Spleen (tissue), 11 donors: ENCODE data around the gene DPYD. TPM values are rescaled to one million over a fixed set of nuclear protein-coding genes. Genes with fewer than 3 reads are reported as not detected.

Experiments used
- DNase-seq: peaks from one replicate; pipeline ENCODE4 v3.0.0-alpha.2; 2020
- H3K27ac ChIP-seq, 8 donors: fragments of 200-600 bp; sonication (generic) in 7 of 8; 1 replicate in 4 of 8; 2 replicates in 4 of 8; pipeline versions ENCODE4 v1.5.0 to v1.8.0; 2016 to 2021; ENCODE audit warnings: inconsistent platforms in 4 of 8, mild to moderate bottlenecking in 4 of 8, moderate library complexity in 1 of 8
- H3K27me3 ChIP-seq, 7 donors: fragments of 200-600 bp; sonication (generic) in 6 of 7; replicated peaks in 1 of 7; 1 replicate in 4 of 7; 2 replicates in 3 of 7; pipeline versions ENCODE4 v1.5.0 to v1.8.0; 2016 to 2021; ENCODE audit warnings: inconsistent platforms in 3 of 7, mild to moderate bottlenecking in 1 of 7
- H3K36me3 ChIP-seq, 6 donors: fragments of 200-600 bp; sonication (generic) in 5 of 6; 1 replicate in 4 of 6; 2 replicates in 2 of 6; pipeline versions ENCODE4 v1.5.0 to v1.8.0; 2016 to 2021; ENCODE audit warnings: inconsistent platforms in 2 of 6
- H3K4me1 ChIP-seq, 6 donors: fragments of 200-600 bp; sonication (generic) in 5 of 6; 1 replicate in 3 of 6; 2 replicates in 3 of 6; pipeline versions ENCODE4 v1.5.0 to v1.8.0; 2016 to 2021; ENCODE audit warnings: inconsistent platforms in 3 of 6
- H3K4me3 ChIP-seq, 8 donors: fragments of 200-600 bp; sonication (generic) in 7 of 8; 1 replicate in 4 of 8; 2 replicates in 4 of 8; pipeline versions ENCODE4 v1.5.0 to v1.8.0; 2016 to 2021; ENCODE audit warnings: inconsistent platforms in 4 of 8, mild to moderate bottlenecking in 4 of 8, moderate library complexity in 2 of 8
- H3K9me3 ChIP-seq, 8 donors: fragments of 200-600 bp; sonication (generic) in 7 of 8; 1 replicate in 4 of 8; 2 replicates in 4 of 8; pipeline versions ENCODE4 v1.5.0 to v1.8.0; 2016 to 2021; ENCODE audit warnings: inconsistent platforms in 4 of 8
- POLR2A ChIP-seq, 3 donors: fragments of 450-650 bp; IDR thresholded peaks; one replicate each; pipeline ENCODE4 v1.5.1; 2017; ENCODE audit warnings: antibody characterized with exemption in 3 of 3, mild to moderate bottlenecking in 1 of 3
- POLR2AphosphoS5 ChIP-seq, 3 donors: sonication (generic); formaldehyde crosslinking; IDR thresholded peaks; one replicate each; pipeline ENCODE4 v1.5.1; 2017; ENCODE audit warnings: antibody characterized with exemption in 3 of 3
- WGBS, 5 donors: extraction: QIAGEN DNeasy Blood & Tissue Kit in 3 of 5; methylation state at CpG; one replicate each; pipeline versions ENCODE4 v1.1.5 to v1.1.7; 2013 to 2018; 5-methylcytosine and 5-hydroxymethylcytosine counted together
- intact Hi-C: fragments of 100-400 bp; cut with DNase I; formaldehyde crosslinking; loops from one replicate; pipeline ENCODE4 v1.15.0; 2023; ENCODE audit warnings: low total_unique reads
- polyA plus RNA-seq, 3 donors: library from polyadenylated mRNA; stranded (reverse); fragments of 200-250 nt; gene quantifications; one replicate each; pipeline ENCODE4 v1.2.1, GENCODE V29; 2013
- total RNA-seq, 7 donors: library from RNA; depleted of rRNA in 3 of 7; stranded (reverse); fragments of >200 nt in 3 of 7; fragmentation: NEBNext Ultra II Directional in 4 of 7; extraction: Animal tissue kit (Norgen Biotek cat#: 25700) in 4 of 7; gene quantifications; one replicate each; pipeline versions ENCODE4 v1.1.0 to v1.2.1, GENCODE V29; 2016 to 2021
- TF ChIP-seq, protein P1 (sequence below), 11 experiments: fragments of 200-600 bp in 7 of 11; fragments of 450-650 bp in 4 of 11; sonication (generic) in 4 of 11; IDR thresholded peaks in 8 of 11; conservative IDR thresholded peaks in 3 of 11; 1 replicate in 7 of 11; 2 replicates in 4 of 11; pipeline versions ENCODE4 v1.4.0 to v1.8.0; 2016 to 2021; ENCODE audit warnings: antibody characterized with exemption in 11 of 11, inconsistent platforms in 4 of 11, mild to moderate bottlenecking in 1 of 11
- donor health status: healthy with polysubstance abuse.
- donor health status: DM: no; HTN: no; CAD: no; lungs with moderate emphysema.
- donor health status: DM: no; HTN: no; CAD: no.
- donor health status: Bipolar disorder and iron deficiency.
- donor health status: healthy.
- donor health status: DM: no; HTN: no; CAD: no.
- donor health status: DM: yes; HTN: yes; CAD: no.

Gene DPYD
- total and polyA plus RNA-seq, 10 donors, result 7.3 to 114 (median 92.3) TPM

DNA sequence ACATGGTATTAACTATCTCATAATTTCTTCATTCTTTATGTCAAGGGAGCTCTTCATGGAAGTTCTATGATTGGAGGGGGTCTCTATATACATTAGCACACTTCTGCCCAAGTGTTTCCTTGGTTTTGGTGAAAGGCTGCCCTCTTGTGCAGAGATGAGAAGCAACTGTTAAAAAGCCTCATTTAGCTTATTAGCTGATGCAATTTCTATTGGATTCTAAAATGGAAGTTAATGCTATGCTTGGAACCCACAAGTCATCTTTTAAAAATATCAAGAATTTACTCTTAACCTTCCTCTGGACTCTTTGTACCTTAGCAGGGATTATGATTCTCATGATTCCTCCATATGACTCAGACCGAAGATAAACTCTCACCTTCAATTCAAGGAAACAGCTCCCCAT is 870.3 kb downstream of the DPYD start:
- no peak for DNase-seq
- Histone ChIP-seq H3K27ac (no peak overlapping the region), H3K4me1 (no peaks in the 10 kb centered on the region), H3K36me3 (no peaks in the 10 kb centered on the region), H3K4me3 (no peak overlapping the region), H3K9me3 (peaks cover 0 to 5% (median 3%) of the 10 kb centered on the region in 8 donors), H3K27me3 (no peaks in the 10 kb centered on the region)
- intact Hi-C loops, result no loop called here
- TF ChIP-seq POLR2AphosphoS5 (IDR thresholded peaks at IDR 0.05), result no peak
- TF ChIP-seq, protein P1, sequence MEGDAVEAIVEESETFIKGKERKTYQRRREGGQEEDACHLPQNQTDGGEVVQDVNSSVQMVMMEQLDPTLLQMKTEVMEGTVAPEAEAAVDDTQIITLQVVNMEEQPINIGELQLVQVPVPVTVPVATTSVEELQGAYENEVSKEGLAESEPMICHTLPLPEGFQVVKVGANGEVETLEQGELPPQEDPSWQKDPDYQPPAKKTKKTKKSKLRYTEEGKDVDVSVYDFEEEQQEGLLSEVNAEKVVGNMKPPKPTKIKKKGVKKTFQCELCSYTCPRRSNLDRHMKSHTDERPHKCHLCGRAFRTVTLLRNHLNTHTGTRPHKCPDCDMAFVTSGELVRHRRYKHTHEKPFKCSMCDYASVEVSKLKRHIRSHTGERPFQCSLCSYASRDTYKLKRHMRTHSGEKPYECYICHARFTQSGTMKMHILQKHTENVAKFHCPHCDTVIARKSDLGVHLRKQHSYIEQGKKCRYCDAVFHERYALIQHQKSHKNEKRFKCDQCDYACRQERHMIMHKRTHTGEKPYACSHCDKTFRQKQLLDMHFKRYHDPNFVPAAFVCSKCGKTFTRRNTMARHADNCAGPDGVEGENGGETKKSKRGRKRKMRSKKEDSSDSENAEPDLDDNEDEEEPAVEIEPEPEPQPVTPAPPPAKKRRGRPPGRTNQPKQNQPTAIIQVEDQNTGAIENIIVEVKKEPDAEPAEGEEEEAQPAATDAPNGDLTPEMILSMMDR (IDR thresholded peaks at IDR 0.05 in 8 of 11, conservative IDR thresholded peaks at IDR 0.05 in 3 of 11), result no peak
- no peak for TF ChIP-seq POLR2A (IDR thresholded peaks at IDR 0.05)
- WGBS, 5 donors, result 90 to 100% (median 94%) methylated on average over 1 of the region's 1 CpG

DNA sequence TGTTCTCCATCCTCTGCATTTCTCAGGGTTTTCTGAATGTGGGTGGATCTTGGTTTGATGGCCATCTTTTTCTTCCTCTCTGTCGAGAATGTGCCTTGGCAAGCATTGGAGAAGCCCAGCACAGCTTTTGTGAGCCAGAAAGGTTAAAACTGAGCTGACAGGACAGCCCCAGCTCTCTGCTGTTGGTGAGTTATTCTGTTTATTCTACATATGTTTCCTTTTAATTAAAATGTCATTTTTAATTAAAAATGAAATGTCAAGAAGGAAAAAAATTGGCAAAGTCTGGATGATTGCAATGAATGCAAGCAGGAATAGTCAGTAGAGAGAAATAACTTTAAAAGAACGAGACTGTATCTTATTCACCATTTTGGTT is 873.4 kb downstream of the DPYD start:
- intact Hi-C loops, result no loop called here
- DNase-seq, result no peak
- TF ChIP-seq POLR2AphosphoS5 (IDR thresholded peaks at IDR 0.05) (no peak), POLR2A (IDR thresholded peaks at IDR 0.05) (no peak)
- TF ChIP-seq, protein P1 (IDR thresholded peaks at IDR 0.05 in 8 of 11, conservative IDR thresholded peaks at IDR 0.05 in 3 of 11), result no peak
- Histone ChIP-seq H3K4me3 (no peak overlapping the region), H3K9me3 (peaks cover 0 to 19% (median 6%) of the 10 kb centered on the region in 8 donors), H3K36me3 (no peaks in the 10 kb centered on the region), H3K27me3 (no peaks in the 10 kb centered on the region), H3K27ac (no peak overlapping the region), H3K4me1 (no peaks in the 10 kb centered on the region)
- WGBS, 5 donors, result 61 to 78% (median 68%) methylated on average over 2 of the region's 2 CpGs

DNA sequence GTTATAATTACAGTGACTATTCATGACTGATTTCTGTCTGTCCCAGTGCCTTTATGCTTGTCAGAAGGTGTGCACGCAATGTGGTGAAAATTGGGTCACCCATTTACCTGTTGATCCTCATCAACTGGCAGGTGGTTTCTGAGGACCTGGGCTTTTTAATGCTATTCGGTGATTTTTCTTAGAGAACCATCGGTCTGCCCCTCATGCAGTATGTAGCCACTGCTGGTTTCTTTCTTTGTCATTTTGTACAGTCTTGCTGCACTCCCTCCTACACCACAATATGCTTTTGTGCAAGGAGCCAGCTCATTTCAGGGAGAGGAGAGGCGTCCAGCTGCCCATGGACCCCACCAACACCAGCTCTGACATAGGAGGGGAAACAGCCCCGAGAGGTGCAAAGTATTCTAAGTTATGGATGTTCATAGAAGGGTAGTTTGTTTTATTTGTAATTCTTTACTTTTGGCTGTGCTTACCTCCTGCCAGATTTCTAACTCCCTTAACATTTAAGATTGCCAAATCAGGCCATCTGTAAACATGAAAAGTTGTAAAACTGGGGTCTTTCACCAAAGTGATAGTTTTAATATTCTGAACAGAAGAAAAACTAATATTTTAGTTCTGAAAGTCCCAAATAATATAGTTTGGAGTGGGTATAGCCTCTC is 873.9 kb downstream of the DPYD start:
- H3K36me3 ChIP-seq, result no peaks in the 10 kb centered on the region
- WGBS, 5 donors, result 80 to 95% (median 89%) methylated on average over 5 of the region's 5 CpGs

DNA sequence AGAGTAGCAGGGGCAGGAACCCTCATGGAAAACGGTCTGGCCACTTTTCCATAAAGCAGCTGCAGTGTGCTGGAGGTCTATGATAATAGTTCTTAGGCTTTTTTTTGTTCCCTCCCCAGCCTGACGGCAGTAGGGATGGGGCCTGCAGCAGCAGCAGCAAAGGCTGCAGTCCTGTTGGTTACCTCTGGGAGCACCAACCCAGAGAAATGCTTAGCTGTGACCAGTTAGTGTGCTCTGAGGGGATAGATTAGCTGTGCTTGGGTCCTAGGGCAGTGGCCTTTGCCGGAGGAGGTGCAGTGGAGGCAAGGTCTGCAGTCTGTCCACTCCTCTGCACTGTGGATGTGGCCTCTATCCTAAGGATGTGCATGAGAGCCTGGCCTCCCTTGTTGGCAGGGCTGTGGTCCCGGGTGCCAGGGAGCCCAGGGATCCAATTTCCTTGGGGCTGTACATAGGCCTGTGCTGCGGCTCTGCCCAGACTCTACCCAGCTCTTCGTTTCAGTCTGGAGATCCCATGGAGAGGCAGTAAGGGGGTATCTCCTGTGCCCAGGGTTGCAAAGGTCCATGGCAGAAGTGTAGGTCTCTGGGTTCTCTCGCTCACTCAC is 876.6 kb downstream of the DPYD start:
- H3K36me3 ChIP-seq, result no peaks in the 10 kb centered on the region
- peaks cover 0 to 38% (median 21%) of the 10 kb centered on the region in 8 donors for H3K9me3 ChIP-seq
- H3K27me3 ChIP-seq, result no peaks in the 10 kb centered on the region
- H3K4me3 ChIP-seq, result no peak overlapping the region
- WGBS, 5 donors, result 76 to 87% (median 84%) methylated on average over 4 to 7 of the region's 7 CpGs
- TF ChIP-seq, protein P1 (IDR thresholded peaks at IDR 0.05 in 8 of 11, conservative IDR thresholded peaks at IDR 0.05 in 3 of 11), result no peak
- intact Hi-C loops, result no loop called here
- no peak overlapping the region for H3K27ac ChIP-seq
- no peak for DNase-seq
- H3K4me1 ChIP-seq, result no peaks in the 10 kb centered on the region

More for the DNA sequence above, 873.9 kb downstream of the DPYD start:
- peaks cover 0 to 24% (median 8%) of the 10 kb centered on the region in 8 donors for H3K9me3 ChIP-seq
- intact Hi-C loops, result no loop called here
- no peaks in the 10 kb centered on the region for H3K4me1 ChIP-seq
- H3K4me3 ChIP-seq, result no peak overlapping the region
- H3K27ac ChIP-seq, result no peak overlapping the region
- no peaks in the 10 kb centered on the region for H3K27me3 ChIP-seq
- TF ChIP-seq POLR2AphosphoS5 (IDR thresholded peaks at IDR 0.05) (no peak), POLR2A (IDR thresholded peaks at IDR 0.05) (no peak)
- TF ChIP-seq, protein P1 (IDR thresholded peaks at IDR 0.05 in 8 of 11, conservative IDR thresholded peaks at IDR 0.05 in 3 of 11), result no peak
- DNase-seq, result no peak
